NCI-H1694 (cell line): ENCODE results near the gene RLN3.
A peak's percentile ranks its signal among the peaks of the same experiment; 100 is the strongest.
"Not testable (repeated sequence)": the region's sequence is repeated elsewhere in the genome, so short reads cannot be mapped to it uniquely, and the experiment has no call there.

ENCODE experiments used
- DNase-seq: peaks from one replicate; lab custom pipeline; 2025; lab: John Stamatoyannopoulos, UW

The RLN3 gene

GRCh38 chr19:14021474-14021873, 6.5 kb upstream of the RLN3 start:
- no peak for DNase-seq

DNA sequence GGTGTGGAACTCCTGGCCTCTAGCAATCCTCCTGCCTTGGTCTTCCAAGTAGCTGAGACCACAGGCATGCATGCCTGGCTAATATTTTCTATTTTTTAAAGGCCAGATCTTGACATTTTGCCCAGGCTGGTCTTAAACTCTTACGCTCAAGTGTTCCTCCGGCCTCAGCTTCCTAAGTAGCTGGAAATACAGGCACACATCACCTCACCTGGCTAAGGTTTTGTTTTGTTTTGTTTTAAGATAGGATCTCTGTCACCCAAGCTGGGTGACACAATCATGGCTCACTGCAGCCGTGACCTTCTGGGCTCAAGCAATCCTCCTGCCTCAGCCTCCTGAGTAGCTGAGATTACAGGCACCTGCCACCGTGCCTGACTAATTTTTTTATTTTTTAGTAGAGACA, 5.5 kb upstream of the RLN3 start:
- no peak for DNase-seq

- no peak for DNase-seq
Observed at GRCh38 chr19:14023404-14024235, 4.3 kb upstream of the RLN3 start.

DNA sequence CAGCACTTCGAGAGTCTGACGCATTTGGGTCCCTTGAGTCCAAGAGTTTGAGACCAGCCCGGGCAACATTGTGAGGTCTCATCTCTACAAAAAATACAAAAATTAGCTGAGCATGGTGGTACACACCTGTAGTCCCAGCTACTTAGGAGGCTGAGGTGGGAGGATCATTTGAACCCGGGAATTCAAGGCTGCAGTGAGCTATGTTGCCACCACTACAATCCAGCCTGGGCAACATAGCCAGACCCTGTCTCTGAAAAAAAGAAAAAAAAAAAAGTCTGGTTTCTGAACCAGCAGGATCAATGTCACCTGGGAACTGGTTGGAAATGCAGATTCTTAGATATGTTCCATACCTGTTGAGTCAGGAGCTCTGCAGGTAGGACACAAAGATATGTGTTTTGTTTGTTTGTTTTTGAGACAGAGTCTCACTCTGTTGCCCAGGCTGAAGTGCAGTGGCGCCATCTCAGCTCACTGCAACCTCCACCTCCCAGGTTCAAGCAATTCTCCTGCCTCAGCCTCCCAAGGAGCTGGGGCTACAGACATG, 1.2 kb upstream of the RLN3 start:
- not testable (repeated sequence) for DNase-seq

DNA sequence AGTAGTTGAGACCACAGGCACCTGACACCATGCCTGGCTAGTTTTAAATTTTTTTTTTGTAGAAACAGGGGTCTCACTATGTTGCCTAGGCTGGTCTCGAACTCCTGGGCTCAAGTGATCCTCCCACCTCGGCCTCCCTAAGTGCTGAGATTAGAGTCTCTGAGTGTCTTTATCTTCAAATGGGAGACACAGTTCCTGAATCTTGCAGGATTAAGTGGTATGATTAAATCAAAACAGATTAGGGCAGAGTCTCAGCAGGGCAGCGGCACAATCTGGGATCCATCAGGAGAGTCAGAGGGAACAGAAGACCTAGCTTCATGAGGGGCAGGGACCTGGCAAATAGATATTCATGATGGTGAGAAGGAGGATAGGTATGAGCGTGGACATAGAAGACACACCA, 953 bp downstream of the RLN3 start:
- DNase-seq, result no peak

GRCh38 chr19:14030997-14031718, 3.2 kb downstream of the RLN3 start:
- no peak for DNase-seq

- DNase-seq, result peak; percentile 44
Observed at GRCh38 chr19:14031719-14032480, 4.0 kb downstream of the RLN3 start, which contains the start of gene IL27RA. TSS of gene IL27RA (plus strand) at chr19:14031762. CDS start at chr19:14031873, 111 bp downstream.

DNA sequence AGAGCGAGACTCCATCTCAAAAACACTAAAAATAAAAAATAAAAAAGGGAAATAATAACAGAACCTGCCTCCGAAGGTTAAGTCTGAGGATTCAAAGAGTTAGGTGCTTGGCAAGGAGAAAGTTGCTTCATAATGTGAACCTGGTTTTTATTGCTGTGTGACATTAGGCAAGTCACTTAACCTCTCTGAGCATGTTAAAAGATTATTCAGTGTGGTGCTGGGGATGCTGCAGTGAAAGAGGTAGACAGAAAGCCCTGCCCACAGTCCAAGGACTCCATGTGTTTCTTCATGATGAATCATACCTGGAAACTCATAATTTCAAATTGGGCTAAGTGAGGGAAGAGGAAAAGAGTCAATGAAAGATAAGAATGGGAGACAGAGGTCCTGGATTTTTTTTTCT, 6.0 kb downstream of the RLN3 start:
- no peak for DNase-seq

GRCh38 chr19:14035159-14035558, 7.2 kb downstream of the RLN3 start:
- not testable (repeated sequence) for DNase-seq

GRCh38 chr19:14035706-14036105, 7.8 kb downstream of the RLN3 start:
- DNase-seq, result no peak

- DNase-seq, result no peak
Observed at GRCh38 chr19:14039181-14039580, 11.2 kb downstream of the RLN3 start.

GRCh38 chr19:14042659-14043608, 15.0 kb downstream of the RLN3 start:
- DNase-seq, result peak; percentile 43

DNA sequence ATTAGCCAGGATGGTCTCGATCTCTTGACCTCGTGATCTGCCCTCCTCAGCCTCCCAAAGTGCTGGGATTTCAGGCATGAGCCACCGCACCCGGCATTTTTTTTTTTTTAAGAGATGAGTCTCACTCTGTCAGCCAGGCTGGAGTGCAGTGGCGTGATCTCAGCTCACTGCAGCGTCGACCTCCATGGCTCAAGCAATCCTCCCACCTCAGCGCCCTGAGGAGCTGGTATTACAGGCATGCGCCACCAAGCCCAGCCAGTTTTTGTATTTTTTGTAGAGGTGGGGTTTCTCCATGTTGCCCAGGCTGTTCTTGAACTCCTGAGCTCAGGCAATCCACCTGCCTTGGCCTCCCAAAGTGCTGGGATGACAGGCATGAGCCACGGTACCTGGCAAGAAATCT, 19.9 kb downstream of the RLN3 start:
- not testable (repeated sequence) for DNase-seq

GRCh38 chr19:14048443-14049153, 20.6 kb downstream of the RLN3 start:
- peak; percentile 20 for DNase-seq

- DNase-seq, result no peak
Observed at GRCh38 chr19:14050512-14050911, 22.6 kb downstream of the RLN3 start.

- not testable (repeated sequence) for DNase-seq
Observed at GRCh38 chr19:14050961-14051360, 23.0 kb downstream of the RLN3 start.

DNA sequence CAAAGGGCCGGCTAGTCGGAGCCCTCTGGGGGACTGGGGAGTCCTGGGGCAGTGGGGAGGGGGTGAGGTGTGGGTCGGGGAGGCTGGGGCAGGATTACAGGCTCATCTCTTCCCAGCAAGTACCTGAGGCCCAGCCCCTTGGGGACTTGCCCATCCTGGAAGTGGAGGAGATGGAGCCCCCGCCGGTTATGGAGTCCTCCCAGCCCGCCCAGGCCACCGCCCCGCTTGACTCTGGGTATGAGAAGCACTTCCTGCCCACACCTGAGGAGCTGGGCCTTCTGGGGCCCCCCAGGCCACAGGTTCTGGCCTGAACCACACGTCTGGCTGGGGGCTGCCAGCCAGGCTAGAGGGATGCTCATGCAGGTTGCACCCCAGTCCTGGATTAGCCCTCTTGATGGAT, 24.0 kb downstream of the RLN3 start:
- DNase-seq, result no peak

GRCh38 chr19:14052470-14052869, 24.5 kb downstream of the RLN3 start:
- no peak for DNase-seq

DNA sequence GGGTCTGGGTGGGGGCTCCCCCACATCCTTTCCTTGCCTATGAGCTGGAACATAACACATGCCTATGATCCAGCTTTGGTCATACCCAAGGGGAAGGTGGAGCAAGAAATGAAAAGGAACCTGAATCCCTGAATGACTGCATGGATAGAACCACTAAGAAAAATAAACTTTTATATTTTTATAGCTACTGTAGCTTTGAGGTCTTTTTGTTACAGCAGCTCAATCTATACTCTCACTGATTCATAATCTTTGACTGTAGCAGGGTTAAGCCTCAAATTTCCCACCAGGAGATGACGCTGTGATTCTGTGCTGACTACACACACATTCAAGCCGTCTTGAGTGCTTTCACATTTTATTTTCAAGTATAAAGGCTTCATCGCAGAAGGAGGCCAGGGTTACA, 25.1 kb downstream of the RLN3 start:
- DNase-seq, result no peak

- DNase-seq, result no peak
Observed at GRCh38 chr19:14053500-14053899, 25.6 kb downstream of the RLN3 start.
